GM18867 (cell line): ENCODE results near the gene PDE4D.
"Not testable (repeated sequence)": the region's sequence is repeated elsewhere in the genome, so short reads cannot be mapped to it uniquely, and the experiment has no call there.

Experiments
- ATAC-seq: cut with Tn5 transposase; IDR thresholded peaks from one replicate; pipeline ENCODE4 v1.9.1; 2021; ENCODE audit warnings: mild to moderate bottlenecking, moderate library complexity; ENCODE audit not compliant: unreplicated experiment

Gene PDE4D

GRCh38 chr5:59390074-59390659 is 503.4 kb downstream of the PDE4D start:
- ATAC-seq, result no peak

GRCh38 chr5:59387127-59387526 is 506.4 kb downstream of the PDE4D start:
- ATAC-seq, result no peak

- ATAC-seq, result no peak
Measured at GRCh38 chr5:59385700-59386099, 507.8 kb downstream of the PDE4D start.

- peak; percentile 100 for ATAC-seq
Measured at GRCh38 chr5:59380350-59380951, 513.1 kb downstream of the PDE4D start.

- not testable (repeated sequence) for ATAC-seq
Measured at GRCh38 chr5:59374036-59374435, 519.5 kb downstream of the PDE4D start.

GRCh38 chr5:59371525-59372127 is 521.9 kb downstream of the PDE4D start:
- ATAC-seq, result peak; percentile 86

GRCh38 chr5:59368951-59369350 is 524.6 kb downstream of the PDE4D start:
- no peak for ATAC-seq

- peak; percentile 41 for ATAC-seq
Measured at GRCh38 chr5:59367791-59368394, 525.6 kb downstream of the PDE4D start.

GRCh38 chr5:59366784-59367183 is 526.7 kb downstream of the PDE4D start:
- ATAC-seq, result no peak

GRCh38 chr5:59362438-59362837 is 531.1 kb downstream of the PDE4D start:
- ATAC-seq, result no peak

GRCh38 chr5:59361454-59361853 is 532.1 kb downstream of the PDE4D start:
- ATAC-seq, result no peak

- no peak for ATAC-seq
Measured at GRCh38 chr5:59360130-59360555, 533.4 kb downstream of the PDE4D start.

- no peak for ATAC-seq
Measured at GRCh38 chr5:59358005-59358861, 535.3 kb downstream of the PDE4D start.

GRCh38 chr5:59357381-59357977 is 536.0 kb downstream of the PDE4D start:
- no peak for ATAC-seq

- ATAC-seq, result no peak
Measured at GRCh38 chr5:59356813-59357380, 536.6 kb downstream of the PDE4D start.

GRCh38 chr5:59354811-59355210 is 538.7 kb downstream of the PDE4D start:
- ATAC-seq, result no peak

GRCh38 chr5:59354274-59354673 is 539.3 kb downstream of the PDE4D start:
- no peak for ATAC-seq

GRCh38 chr5:59351076-59351794 is 542.3 kb downstream of the PDE4D start:
- ATAC-seq, result no peak

GRCh38 chr5:59348189-59348588 is 545.3 kb downstream of the PDE4D start:
- no peak for ATAC-seq

- no peak for ATAC-seq
Measured at GRCh38 chr5:59346982-59347381, 546.5 kb downstream of the PDE4D start.
